Stimulated activated CD4-positive, alpha-beta T cell treated with anti-CD3 and anti-CD28 coated beads, Interleukin-2, amount 100 ng/mL, for 48 hours (primary cell): ENCODE measurements around the gene INTS1.

Experiments used
- DNase-seq, 2 donors: peaks; one replicate each; pipeline ENCODE4 v3.0.0-alpha.2; 2020

INTS1 gene

DNA sequence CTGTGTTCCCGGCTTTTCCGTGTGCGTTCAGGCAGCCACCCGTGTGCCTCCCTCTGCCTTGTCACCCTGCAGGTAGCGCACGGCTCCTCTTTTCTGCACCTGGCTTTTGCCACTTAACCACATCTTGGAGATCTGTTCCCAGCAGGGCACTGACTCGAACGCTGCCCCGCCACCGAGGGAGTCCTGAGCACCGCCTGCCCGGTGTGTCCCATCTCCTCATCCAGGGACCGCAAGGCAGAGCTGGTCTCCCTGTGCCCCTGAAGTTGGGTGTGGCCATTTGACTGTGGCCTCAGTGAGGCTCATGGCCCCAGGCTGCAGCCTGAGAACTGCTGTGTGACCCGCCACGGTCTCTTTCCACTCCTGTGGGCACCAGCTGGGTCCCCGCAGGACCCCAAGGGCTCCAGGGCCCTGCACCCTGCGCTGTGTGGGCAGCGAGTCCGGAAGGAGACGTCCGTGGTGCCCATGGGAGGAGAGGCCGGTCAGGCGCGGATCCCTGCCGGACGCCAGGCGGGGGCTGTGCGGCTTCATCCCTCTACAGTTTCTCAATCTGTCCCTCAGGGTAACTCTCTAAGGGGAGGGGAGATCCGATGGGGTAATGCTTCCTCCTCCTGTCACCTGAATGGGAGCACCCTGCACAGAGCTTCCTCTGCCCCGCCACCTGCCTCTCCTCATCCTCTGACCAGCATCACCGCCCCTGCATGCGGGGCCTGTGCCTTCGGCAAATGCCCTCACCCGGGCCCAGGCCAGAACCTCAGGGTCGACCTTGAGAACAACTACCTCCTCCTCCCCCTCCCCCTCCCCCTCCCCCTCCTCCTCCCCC, 1.8 kb upstream of the INTS1 start:
- DNase-seq, result no peak

DNA sequence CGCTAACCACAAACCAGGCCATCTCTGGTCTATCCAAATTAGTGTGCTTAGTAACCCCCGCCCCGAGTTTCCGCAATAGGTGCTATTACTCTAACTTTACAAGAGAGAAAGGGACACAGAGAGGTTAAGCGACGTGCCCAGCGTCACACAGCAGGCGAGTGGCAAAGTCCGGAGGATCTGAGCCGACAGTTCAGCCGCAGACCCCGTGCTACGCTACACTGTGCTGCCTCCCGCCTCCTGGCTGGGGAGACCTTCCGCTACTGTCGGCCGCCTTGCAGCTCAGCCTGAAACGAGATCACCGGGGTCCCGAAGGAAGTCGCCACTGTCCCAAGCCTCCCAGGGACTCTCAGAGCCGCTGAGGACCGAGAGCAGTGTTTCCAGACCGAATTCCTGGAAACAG, 799 bp downstream of the INTS1 start:
- DNase-seq, result no peak

- no peak for DNase-seq
Observed at GRCh38 chr7:1502845-1503244, 1.3 kb downstream of the INTS1 start.

DNA sequence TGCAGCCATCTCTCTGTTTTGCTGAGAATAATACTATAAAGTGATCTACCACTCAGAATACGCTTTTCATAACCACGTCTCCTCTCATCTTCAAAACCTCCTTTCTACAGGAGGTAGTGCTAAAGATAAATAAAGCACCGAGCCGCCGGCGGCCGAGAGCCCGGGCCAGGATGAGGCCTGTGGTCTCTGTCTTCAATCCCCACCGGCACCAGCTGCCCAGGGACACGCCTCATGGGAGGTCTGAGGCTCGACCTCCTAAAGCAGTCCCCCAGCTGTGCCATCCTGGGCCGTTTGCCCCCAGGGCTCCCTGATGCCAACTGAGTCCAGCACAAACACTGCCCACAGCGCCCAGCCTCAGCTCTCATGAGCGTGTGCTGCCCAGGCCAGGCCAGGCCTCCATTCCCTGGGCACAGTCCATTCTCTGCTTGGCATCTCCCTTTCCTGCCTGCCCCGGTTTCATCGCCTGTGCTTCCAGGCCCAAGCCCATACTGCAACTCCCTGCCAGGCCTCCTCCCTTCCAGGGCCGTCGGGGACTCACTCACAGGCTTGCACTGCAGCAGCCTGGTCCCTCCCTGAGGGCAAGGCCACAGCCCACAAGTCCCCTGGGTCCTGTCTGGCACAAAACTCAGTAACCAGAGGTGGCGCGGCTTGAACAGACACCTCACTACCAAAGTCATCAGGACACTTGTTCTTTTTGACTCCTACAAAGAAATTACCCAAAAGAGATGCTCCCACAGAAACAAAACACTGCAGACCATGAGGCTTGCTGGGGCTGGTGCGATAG, 2.5 kb downstream of the INTS1 start:
- DNase-seq, result no peak

- no peak for DNase-seq
Observed at GRCh38 chr7:1500064-1500807, 4.0 kb downstream of the INTS1 start.

DNA sequence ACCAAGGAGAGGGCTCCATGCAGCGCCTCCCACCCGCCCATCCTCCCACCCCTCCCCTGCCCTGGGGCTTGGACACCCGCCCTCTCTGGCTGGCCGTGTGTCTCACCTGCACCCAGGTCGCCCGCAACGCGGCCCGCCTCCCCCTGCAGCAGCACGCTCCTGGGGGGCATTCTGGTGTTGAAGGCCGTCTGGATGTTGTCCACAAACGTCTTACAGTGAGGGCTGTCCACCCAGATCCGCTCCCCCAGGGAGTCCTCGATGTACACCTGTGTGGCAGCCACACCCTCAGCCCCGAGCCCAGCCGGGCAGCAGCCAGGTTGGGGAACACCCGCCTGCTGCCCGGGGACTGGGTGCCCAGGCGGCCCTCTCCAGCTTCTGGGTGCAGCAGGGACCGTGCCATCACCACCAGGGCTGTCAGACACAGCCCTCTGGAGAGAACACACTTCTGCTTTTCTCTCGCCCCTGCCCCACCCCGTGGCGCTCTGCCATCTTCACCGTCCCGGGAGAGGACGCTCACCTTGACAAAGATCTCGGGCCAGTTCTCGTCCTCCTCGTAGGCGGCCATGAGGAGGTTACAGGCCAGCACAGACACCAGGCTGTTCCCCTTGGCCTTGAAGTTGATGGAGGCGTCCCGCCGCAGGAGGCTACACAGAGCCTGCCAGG, 4.7 kb downstream of the INTS1 start:
- no peak for DNase-seq

DNA sequence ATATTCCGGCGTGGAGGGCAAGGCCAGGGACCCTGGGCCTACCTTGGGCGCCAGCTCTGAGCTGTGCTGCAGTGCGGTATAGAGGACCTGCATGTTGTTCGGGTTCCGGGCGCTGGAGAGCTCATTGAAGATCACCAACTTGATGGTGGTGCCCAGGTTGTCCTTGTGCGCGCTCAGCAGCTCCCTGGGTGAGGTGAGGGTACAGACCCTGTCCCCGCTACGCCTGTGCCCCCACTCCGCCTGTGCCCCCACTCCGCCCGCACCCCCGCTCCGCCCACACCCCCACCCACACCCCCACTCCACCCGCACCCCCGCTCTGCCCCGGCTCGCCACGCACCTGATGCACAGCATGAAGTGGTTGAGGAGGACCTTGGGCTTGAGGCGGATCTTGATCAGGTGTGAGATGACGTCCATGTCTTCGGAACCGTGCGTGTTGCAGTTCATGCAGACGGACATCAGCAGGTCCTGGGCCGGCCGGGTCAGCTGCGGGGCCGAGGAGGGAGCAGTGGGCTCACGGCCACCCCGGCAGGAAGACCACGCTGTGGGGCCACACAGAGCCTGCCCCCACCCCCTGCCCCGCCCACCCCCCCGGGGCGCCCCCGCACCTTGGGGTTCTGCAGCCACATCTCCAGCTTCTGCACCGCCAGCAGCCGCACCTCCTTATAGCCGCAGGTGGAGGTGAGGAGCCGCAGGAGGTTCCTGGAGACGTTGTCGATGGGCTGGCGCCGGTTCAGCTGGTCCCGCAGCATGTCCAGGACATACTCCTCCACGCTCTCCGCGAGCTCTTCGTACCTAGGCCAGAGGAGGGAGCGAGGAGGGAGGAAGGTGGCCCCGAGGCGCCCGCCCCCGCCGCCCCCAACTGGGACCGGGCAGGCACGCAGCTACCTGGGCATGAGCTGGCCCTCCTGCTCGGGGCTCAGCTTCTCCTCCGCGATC, 5.6 kb downstream of the INTS1 start:
- DNase-seq, result no peak

- no peak for DNase-seq
Observed at GRCh38 chr7:1497293-1497927, 6.8 kb downstream of the INTS1 start.

- no peak for DNase-seq
Observed at GRCh38 chr7:1496531-1497292, 7.5 kb downstream of the INTS1 start.

- no peak for DNase-seq
Observed at GRCh38 chr7:1495564-1496242, 8.5 kb downstream of the INTS1 start.

DNA sequence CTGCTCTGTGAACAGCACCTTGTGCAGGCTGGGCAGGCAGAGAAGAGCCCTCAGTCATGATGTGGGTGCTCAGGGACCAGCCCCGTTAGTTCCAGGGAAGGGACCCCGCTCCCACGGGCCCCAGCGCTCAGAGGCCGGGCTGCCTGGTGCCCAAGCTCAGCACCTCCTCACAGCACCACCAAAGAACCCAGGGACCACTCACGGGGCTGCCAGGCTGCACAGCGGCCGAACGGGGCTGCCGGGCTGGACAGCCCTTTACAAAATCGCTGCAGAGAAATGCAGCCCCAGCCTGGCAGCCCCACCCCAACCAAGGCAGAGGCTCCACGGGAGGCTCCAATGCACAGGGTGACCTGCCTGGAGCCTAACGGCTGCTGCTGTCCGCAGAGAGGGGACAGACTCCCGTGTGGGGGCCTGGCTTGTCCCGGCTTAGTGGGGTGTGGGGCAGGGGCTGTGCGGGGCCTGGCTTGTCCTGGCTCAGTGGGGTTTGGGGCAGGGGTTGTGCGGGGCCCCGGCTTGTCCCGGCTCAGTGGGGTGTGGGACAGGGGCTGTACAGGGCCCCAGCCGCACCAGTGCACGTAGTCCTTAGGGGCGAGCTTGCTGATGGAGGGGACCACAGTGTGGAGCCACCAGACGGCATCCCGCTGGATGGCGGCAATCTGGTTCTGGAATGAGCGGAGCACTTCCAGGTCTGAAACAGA, 9.2 kb downstream of the INTS1 start:
- DNase-seq, result no peak

- DNase-seq, result no peak
Observed at GRCh38 chr7:1494447-1494846, 9.7 kb downstream of the INTS1 start.

- DNase-seq, result no peak
Observed at GRCh38 chr7:1493571-1493970, 10.6 kb downstream of the INTS1 start.

DNA sequence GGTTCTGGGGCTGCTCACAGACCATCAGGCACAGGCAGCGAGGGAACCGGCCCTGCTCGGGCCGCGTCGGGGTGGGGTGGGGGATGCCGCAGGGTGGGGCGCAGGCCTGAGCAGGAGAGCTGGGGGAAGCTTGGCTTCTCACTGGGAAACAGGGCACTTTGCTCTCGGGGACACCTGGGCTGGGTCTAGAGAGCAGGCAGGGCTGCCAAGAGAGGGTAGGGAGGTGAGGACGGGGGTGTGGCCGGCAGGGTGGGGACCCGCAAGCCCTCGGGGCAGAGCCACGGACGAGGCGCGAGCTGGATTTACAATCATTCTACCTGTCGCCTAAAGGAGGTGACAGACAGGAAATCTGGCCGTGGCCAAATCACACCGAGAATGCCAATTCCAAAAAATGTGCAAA, 11.1 kb downstream of the INTS1 start:
- DNase-seq, result no peak

- DNase-seq, result no peak
Observed at GRCh38 chr7:1492640-1493039, 11.5 kb downstream of the INTS1 start.

GRCh38 chr7:1492221-1492620, 12.0 kb downstream of the INTS1 start:
- no peak for DNase-seq

- DNase-seq, result no peak
Observed at GRCh38 chr7:1490837-1491236, 13.4 kb downstream of the INTS1 start.

DNA sequence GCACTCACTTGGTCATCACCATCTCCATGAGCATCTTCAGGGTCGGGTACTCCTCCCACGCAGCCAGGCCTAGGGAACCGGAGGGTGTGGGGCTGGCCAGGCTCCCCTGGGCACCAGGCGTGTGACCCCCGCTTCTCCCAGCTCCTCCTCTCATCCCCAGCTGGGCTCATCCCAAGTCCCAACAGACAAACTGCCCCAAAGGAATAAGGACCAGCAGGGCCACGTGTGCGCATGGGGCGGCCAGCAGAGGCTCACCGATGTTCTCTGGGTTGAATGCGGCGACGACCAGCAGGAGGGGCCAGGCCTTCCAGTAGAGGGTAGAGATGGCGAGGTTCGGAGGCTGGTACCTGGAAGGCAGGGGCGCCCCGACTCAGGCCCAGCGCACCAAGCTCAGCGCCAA, 14.9 kb downstream of the INTS1 start:
- no peak for DNase-seq

DNA sequence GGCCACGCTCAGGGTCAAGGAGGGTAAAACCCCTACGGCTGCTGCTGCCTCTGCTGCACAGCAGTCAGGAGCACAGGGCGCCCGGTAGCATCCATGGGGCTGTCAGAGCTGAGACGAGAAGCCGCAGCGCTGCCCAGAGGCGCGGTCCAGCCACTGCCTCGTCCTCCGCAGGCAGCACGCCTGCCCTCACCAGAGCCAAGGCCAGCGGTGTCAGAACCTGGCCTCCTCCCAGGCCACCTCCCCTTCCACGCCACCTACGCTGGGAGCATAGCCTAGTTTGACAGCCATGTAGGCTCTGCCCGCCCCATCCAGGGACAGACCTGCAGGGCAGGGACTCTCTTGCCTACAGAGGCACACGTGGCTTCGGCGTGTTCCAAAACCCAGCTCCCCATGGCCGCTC, 16.2 kb downstream of the INTS1 start:
- DNase-seq, result no peak
